HCT116 (cell line): ENCODE results near the gene CERS5.

Source experiments
- CTCF ChIP-seq, 3 experiments: fragments of 200-600 bp in 1 of 3; sonication (generic) in 1 of 3; IDR thresholded peaks in 2 of 3; conservative IDR thresholded peaks in 1 of 3; 2 replicates each; pipeline ENCODE4 v1.5.1; 2012 to 2017; ENCODE audit warnings: low read depth in 2 of 3, low read length in 2 of 3, antibody characterized with exemption in 1 of 3, borderline replicate concordance in 1 of 3, control low read depth in 1 of 3, mild to moderate bottlenecking in 1 of 3, mixed read lengths in 1 of 3, mixed run types in 1 of 3, moderate library complexity in 1 of 3; ENCODE audit not compliant: insufficient read depth in 1 of 3
- EZH2 ChIP-seq: fragments of 200-600 bp; sonication (generic); IDR thresholded peaks from 2 replicates; pipeline ENCODE4 v1.6.1; 2017; ENCODE audit warnings: antibody characterized with exemption, mixed run types
- POLR2A ChIP-seq: IDR thresholded peaks from 2 replicates; pipeline ENCODE4 v1.7.0; 2011; ENCODE audit warnings: borderline replicate concordance; ENCODE audit not compliant: insufficient read depth, insufficient read length; ENCODE audit errors: extremely low read depth
- REST ChIP-seq: IDR thresholded peaks from 2 replicates; pipeline ENCODE4 v1.6.1; 2012; ENCODE audit warnings: low read depth
- SIN3A ChIP-seq: IDR thresholded peaks from 2 replicates; pipeline ENCODE4 v1.6.1; 2012; ENCODE audit warnings: low read depth

GRCh38 chr12:50214018-50214417 lies 46.8 kb upstream of the CERS5 start:
- no peak for TF ChIP-seq CTCF (IDR thresholded peaks at IDR 0.05 in 2 of 3, conservative IDR thresholded peaks at IDR 0.05 in 1 of 3; ENCODE audit: borderline replicate concordance in 1 of 3, insufficient read depth in 1 of 3, low read depth in 2 of 3, low read length in 2 of 3)
- no peak for TF ChIP-seq SIN3A
- TF ChIP-seq EZH2: no peak
- TF ChIP-seq POLR2A: no peak
- TF ChIP-seq REST: no peak
